Colonic mucosa (tissue), 4 donors: ENCODE measurements around the gene MAP3K19. TPM values are rescaled to one million over a fixed set of nuclear protein-coding genes. Genes with fewer than 3 reads are reported as not detected.

Experiments used
- DNase-seq: peaks from one replicate; pipeline ENCODE4 v3.0.0-alpha.2; 2020
- H3K27ac ChIP-seq: fragments of 200-600 bp; one replicate; pipeline ENCODE4 v1.8.0; 2021
- H3K27me3 ChIP-seq: fragments of 200-600 bp; one replicate; pipeline ENCODE4 v1.8.0; 2021
- H3K36me3 ChIP-seq: fragments of 200-600 bp; one replicate; pipeline ENCODE4 v1.8.0; 2021
- H3K4me1 ChIP-seq: fragments of 200-600 bp; one replicate; pipeline ENCODE4 v1.8.0; 2021; ENCODE audit warnings: mild to moderate bottlenecking
- H3K4me3 ChIP-seq: fragments of 200-600 bp; one replicate; pipeline ENCODE4 v1.8.0; 2021
- H3K9ac ChIP-seq, 2 donors: one replicate each; pipeline ENCODE4 v1.7.0; 2013; ENCODE audit warnings: control low read depth in 2 of 2, low read depth in 2 of 2, low read length in 2 of 2
- H3K9me3 ChIP-seq: fragments of 200-600 bp; one replicate; pipeline ENCODE4 v1.8.0; 2021
- intact Hi-C: fragments of 100-400 bp; cut with DNase I; formaldehyde crosslinking; loops from one replicate; pipeline ENCODE4 v1.14.1; 2022
- total RNA-seq, 2 donors: library from RNA; stranded (reverse); fragmentation: NEBNext Ultra II Directional in 1 of 2; extraction: Animal tissue kit (Norgen Biotek cat#: 25700) in 1 of 2; gene quantifications; one replicate each; pipeline ENCODE4 v1.2.1, GENCODE V29; 2021
- TF ChIP-seq, protein P1 (sequence below): fragments of 200-600 bp; IDR thresholded peaks from one replicate; pipeline ENCODE4 v1.8.0; 2022; ENCODE audit warnings: antibody characterized with exemption, mild to moderate bottlenecking
- donor health status: healthy.
- donor health status: DM: no; HTN: no; CAD: no.
- donor health status: DM: no; HTN: no; CAD: no.

MAP3K19 gene
- total RNA-seq, 2 donors from 2014 or later: not detected

DNA sequence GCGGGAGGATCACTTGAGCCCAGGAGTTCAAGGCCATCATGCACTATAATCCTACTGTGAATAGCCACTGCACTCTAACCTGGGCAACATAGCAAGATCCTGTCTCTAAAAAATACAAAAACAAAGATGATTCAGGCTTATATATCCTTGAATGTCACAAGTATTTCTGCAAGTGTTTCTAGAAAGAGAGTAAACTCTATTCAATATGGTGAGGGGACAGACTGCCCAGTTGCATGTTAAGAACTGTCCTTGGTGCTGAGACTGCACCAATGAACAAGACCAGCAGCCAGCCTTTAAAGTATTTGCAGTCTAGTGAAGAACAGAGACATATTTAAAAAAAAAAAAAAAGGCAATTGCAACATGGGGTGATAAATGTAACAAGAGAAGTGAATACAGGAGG lies 16.4 kb downstream of the MAP3K19 start:
- DNase-seq: no peak
- TF ChIP-seq, protein P1, sequence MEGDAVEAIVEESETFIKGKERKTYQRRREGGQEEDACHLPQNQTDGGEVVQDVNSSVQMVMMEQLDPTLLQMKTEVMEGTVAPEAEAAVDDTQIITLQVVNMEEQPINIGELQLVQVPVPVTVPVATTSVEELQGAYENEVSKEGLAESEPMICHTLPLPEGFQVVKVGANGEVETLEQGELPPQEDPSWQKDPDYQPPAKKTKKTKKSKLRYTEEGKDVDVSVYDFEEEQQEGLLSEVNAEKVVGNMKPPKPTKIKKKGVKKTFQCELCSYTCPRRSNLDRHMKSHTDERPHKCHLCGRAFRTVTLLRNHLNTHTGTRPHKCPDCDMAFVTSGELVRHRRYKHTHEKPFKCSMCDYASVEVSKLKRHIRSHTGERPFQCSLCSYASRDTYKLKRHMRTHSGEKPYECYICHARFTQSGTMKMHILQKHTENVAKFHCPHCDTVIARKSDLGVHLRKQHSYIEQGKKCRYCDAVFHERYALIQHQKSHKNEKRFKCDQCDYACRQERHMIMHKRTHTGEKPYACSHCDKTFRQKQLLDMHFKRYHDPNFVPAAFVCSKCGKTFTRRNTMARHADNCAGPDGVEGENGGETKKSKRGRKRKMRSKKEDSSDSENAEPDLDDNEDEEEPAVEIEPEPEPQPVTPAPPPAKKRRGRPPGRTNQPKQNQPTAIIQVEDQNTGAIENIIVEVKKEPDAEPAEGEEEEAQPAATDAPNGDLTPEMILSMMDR: no peak

GRCh38 chr2:135029481-135030134 lies 17.6 kb downstream of the MAP3K19 start:
- intact Hi-C loops: no loop called here
- TF ChIP-seq, protein P1: no peak
- Histone ChIP-seq H3K9me3 (no peaks in the 10 kb centered on the region), H3K9ac (no peak overlapping the region), H3K36me3 (no peaks in the 10 kb centered on the region), H3K27me3 (no peaks in the 10 kb centered on the region), H3K4me1 (no peaks in the 10 kb centered on the region), H3K27ac (no peak overlapping the region), H3K4me3 (no peak overlapping the region)
- no peak for DNase-seq

More for the DNA sequence above, 16.4 kb downstream of the MAP3K19 start:
- no peaks in the 10 kb centered on the region for H3K9me3 ChIP-seq
- H3K27me3 ChIP-seq: no peaks in the 10 kb centered on the region
- H3K4me1 ChIP-seq: no peaks in the 10 kb centered on the region
- H3K4me3 ChIP-seq: no peak overlapping the region
- H3K27ac ChIP-seq: no peak overlapping the region
- no peaks in the 10 kb centered on the region for H3K36me3 ChIP-seq
- intact Hi-C loops: no loop called here
- no peak overlapping the region for H3K9ac ChIP-seq

DNA sequence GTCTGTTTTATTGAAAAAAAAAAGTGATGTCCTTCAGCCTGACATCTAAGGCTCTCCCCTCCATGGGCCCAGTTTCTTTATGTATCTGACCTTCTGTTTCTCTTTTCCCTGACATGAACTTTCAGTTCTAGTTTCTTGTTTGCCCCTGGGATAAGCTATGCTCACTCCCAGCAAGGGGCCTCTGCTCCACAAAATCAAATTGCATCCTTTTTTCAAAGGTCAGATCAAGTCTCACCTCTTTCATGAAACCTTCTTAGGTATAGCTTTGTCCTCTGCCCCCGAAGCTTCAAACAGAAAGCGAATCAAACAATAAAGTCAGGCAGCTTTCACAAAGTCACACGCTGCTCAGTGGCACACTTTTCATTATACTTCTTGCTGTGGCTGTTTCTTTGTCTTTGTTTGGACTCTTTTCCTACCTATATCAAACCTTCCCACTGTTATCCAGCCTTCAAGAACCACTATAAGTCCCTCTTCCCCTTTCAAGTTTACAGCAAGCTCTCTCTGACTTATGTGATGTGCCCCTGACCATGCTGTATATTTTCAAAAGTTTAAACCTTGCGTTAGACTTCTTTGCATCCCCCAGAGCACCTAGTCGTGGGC lies 23.3 kb downstream of the MAP3K19 start:
- no peak overlapping the region for H3K4me3 ChIP-seq
- no peaks in the 10 kb centered on the region for H3K36me3 ChIP-seq
- H3K4me1 ChIP-seq: no peaks in the 10 kb centered on the region
- no peak overlapping the region for H3K27ac ChIP-seq
- no peaks in the 10 kb centered on the region for H3K9me3 ChIP-seq
- intact Hi-C loops: no loop called here
- TF ChIP-seq, protein P1: no peak
- DNase-seq: no peak
- no peak overlapping the region for H3K9ac ChIP-seq
- no peaks in the 10 kb centered on the region for H3K27me3 ChIP-seq

GRCh38 chr2:135022952-135023880 lies 24.0 kb downstream of the MAP3K19 start:
- no peak for DNase-seq
- H3K9me3 ChIP-seq: no peaks in the 10 kb centered on the region
- intact Hi-C loops: no loop called here
- H3K4me1 ChIP-seq: no peaks in the 10 kb centered on the region
- no peak overlapping the region for H3K9ac ChIP-seq
- no peaks in the 10 kb centered on the region for H3K36me3 ChIP-seq
- H3K4me3 ChIP-seq: no peak overlapping the region
- TF ChIP-seq, protein P1: no peak
- H3K27ac ChIP-seq: no peak overlapping the region
- H3K27me3 ChIP-seq: no peaks in the 10 kb centered on the region

DNA sequence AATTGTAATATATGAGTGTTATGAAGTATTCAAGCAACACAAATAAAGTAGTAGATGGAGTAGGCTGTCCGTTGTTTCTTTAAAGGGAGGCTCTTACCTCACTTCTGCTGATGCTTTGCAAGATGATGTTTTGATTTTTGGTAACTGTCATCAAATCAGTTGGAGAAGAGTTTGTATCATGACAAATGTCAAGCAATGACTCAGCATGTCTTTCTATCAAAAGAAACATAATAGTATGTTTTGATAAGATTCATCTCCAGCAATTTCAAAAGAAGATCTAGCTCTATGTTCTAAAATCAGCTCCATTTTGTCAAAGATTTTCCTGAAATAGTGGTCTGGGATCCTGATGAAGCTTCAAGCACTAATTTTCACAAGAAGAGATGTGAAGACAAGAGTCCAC lies 25.6 kb downstream of the MAP3K19 start:
- H3K36me3 ChIP-seq: no peaks in the 10 kb centered on the region
- no peak overlapping the region for H3K27ac ChIP-seq
- TF ChIP-seq, protein P1: no peak
- H3K9ac ChIP-seq: no peak overlapping the region
- H3K4me3 ChIP-seq: no peak overlapping the region
- no peaks in the 10 kb centered on the region for H3K4me1 ChIP-seq
- no peaks in the 10 kb centered on the region for H3K9me3 ChIP-seq
- intact Hi-C loops: no loop called here
- H3K27me3 ChIP-seq: no peaks in the 10 kb centered on the region
- no peak for DNase-seq
